MV-4-11 (cell line): ENCODE data around the gene HINFP.
"Not testable (repeated sequence)": the region's sequence is repeated elsewhere in the genome, so short reads cannot be mapped to it uniquely, and the experiment has no call there.

Experiments
- DNase-seq: peaks from one replicate; lab custom pipeline; 2025; lab: John Stamatoyannopoulos, UW

Gene HINFP

GRCh38 chr11:119100246-119100970 is 21.0 kb upstream of the HINFP start:
- peak; percentile 20 for DNase-seq

GRCh38 chr11:119100994-119101758 is 20.2 kb upstream of the HINFP start:
- no peak for DNase-seq

- peak; percentile 93 for DNase-seq
Observed at GRCh38 chr11:119101759-119102423, 19.5 kb upstream of the HINFP start, which contains the start of gene DPAGT1. Gene DPAGT1, minus strand, starts transcription at chr11:119101853. Its CDS starts 198 bp downstream, at chr11:119101655.

- DNase-seq: not testable (repeated sequence)
Observed at GRCh38 chr11:119103161-119103664, 18.2 kb upstream of the HINFP start.

GRCh38 chr11:119103793-119104192 is 17.6 kb upstream of the HINFP start:
- DNase-seq: peak; percentile 48

GRCh38 chr11:119106564-119107537 is 14.5 kb upstream of the HINFP start, which contains the start of gene C2CD2L:
Gene C2CD2L, plus strand, starts transcription at chr11:119107344. Its CDS starts 398 bp downstream, at chr11:119107742.
- peak; percentile 92 for DNase-seq

GRCh38 chr11:119107538-119108145 is 13.7 kb upstream of the HINFP start:
- no peak for DNase-seq

- peak; percentile 53 for DNase-seq
Observed at GRCh38 chr11:119108146-119108856, 13.1 kb upstream of the HINFP start.

GRCh38 chr11:119108857-119109221 is 12.5 kb upstream of the HINFP start:
- no peak for DNase-seq

- no peak for DNase-seq
Observed at GRCh38 chr11:119109843-119110242, 11.5 kb upstream of the HINFP start.

GRCh38 chr11:119110439-119110838 is 10.9 kb upstream of the HINFP start:
- no peak for DNase-seq

- DNase-seq: no peak
Observed at GRCh38 chr11:119111361-119111925, 9.9 kb upstream of the HINFP start.

- no peak for DNase-seq
Observed at GRCh38 chr11:119112314-119113020, 8.9 kb upstream of the HINFP start.

GRCh38 chr11:119113716-119114115 is 7.7 kb upstream of the HINFP start:
- no peak for DNase-seq

- DNase-seq: no peak
Observed at GRCh38 chr11:119114351-119114750, 7.0 kb upstream of the HINFP start.

- peak; percentile 78 for DNase-seq
Observed at GRCh38 chr11:119115484-119116234, 5.7 kb upstream of the HINFP start.

GRCh38 chr11:119116235-119116594 is 5.2 kb upstream of the HINFP start:
- DNase-seq: no peak

- DNase-seq: no peak
Observed at GRCh38 chr11:119116601-119117000, 4.8 kb upstream of the HINFP start.
